ENCODE measurements around the gene ZC3H12D. TPM values are rescaled to one million over a fixed set of nuclear protein-coding genes. Genes with fewer than 3 reads are reported as not detected.
"Not testable (repeated sequence)": the region's sequence is repeated elsewhere in the genome, so short reads cannot be mapped to it uniquely, and the experiment has no call there.

The ZC3H12D gene
- total RNA-seq, 3 donors from 2014 or later (not counting 1 experiment from before 2014, with no cell fraction given): 0.49 to 7.7 (median 4.1) TPM

DNA sequence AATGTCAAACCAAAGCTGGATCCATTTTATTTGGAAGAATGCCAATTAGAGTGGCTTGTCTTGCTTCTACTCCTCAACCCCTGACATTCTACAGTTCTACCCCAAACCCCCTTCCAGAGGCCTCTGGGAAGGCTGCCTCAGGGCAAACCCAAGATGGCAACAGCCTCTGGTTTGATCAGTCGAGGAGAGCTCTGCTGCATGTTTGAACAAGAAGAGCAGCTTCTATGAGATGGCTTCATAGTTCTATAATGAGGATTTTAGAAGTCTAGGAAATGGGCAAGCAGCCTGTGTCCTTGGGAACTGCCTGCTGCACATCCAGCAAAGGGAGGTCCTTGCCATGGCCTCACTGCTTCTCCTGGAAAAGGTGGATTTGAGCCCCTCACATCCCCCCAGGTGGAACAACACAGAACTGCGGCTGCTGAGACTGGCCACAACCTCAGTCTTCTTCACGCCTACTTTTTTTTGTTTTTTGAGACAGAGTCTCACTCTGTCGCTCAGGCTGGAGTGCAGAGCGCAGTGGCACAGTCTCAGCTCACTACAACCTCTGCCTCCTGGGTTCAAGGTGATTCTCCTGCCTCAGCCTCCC is 37.9 kb downstream of the ZC3H12D start:
- TF ChIP-seq, protein P1, sequence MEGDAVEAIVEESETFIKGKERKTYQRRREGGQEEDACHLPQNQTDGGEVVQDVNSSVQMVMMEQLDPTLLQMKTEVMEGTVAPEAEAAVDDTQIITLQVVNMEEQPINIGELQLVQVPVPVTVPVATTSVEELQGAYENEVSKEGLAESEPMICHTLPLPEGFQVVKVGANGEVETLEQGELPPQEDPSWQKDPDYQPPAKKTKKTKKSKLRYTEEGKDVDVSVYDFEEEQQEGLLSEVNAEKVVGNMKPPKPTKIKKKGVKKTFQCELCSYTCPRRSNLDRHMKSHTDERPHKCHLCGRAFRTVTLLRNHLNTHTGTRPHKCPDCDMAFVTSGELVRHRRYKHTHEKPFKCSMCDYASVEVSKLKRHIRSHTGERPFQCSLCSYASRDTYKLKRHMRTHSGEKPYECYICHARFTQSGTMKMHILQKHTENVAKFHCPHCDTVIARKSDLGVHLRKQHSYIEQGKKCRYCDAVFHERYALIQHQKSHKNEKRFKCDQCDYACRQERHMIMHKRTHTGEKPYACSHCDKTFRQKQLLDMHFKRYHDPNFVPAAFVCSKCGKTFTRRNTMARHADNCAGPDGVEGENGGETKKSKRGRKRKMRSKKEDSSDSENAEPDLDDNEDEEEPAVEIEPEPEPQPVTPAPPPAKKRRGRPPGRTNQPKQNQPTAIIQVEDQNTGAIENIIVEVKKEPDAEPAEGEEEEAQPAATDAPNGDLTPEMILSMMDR (IDR thresholded peaks at IDR 0.05): no peak
- Mint-ChIP-seq H3K27ac (no peak overlapping the region), H3K27me3 (ENCODE audit: low read depth in 2 of 2) (peaks cover 6 to 12% of the 10 kb centered on the region in 2 donors), H3K4me3 (no peak overlapping the region), H3K36me3 (no peaks in the 10 kb centered on the region), H3K9me3 (no peaks in the 10 kb centered on the region), H3K4me1 (no peaks in the 10 kb centered on the region)
- Histone ChIP-seq H3K27me3 (ENCODE audit: control insufficient read depth, insufficient read depth, low read length) (no peaks in the 10 kb centered on the region), H3K36me3 (ENCODE audit: control insufficient read depth, insufficient read depth, low read length) (no peaks in the 10 kb centered on the region), H3K4me1 (ENCODE audit: control insufficient read depth, insufficient read depth, low read length) (peaks cover 5% of the 10 kb centered on the region), H3K4me3 (ENCODE audit: low read length) (no peak overlapping the region), H3K27ac (ENCODE audit: low read length) (no peak overlapping the region), H3K9me3 (ENCODE audit: control insufficient read depth, insufficient read depth, low read length) (no peaks in the 10 kb centered on the region)
- DNase-seq: no peak
- no peak for ATAC-seq
- WGBS (ENCODE audit: insufficient coverage): 81% methylated on average over 5 of the region's 5 CpGs
- intact Hi-C loops (cut with micrococcal nuclease): no loop called here

DNA sequence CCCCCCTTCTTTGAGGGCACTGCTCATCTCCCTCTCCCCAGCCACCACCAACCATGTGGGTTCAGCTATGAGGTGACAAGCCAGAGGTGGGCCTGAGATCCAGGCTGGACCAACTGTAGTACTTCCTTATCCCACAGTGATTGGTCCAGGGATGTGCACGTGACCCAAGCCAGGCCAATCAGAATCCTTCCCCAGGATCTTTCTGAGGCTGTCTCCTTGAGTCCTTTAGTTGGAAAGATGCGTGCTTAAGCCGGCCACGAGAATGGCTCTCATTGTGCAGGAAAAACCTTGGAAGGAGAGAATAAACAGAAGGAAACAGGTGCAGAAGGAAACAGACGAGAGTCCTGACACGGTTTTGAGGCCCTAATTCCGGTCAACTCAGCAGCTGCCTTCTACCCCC is 39.2 kb downstream of the ZC3H12D start:
- DNase-seq: no peak
- Mint-ChIP-seq H3K4me1 (no peaks in the 10 kb centered on the region), H3K27ac (no peak overlapping the region), H3K27me3 (ENCODE audit: low read depth in 2 of 2) (peaks cover 6 to 9% of the 10 kb centered on the region in 2 donors), H3K9me3 (no peaks in the 10 kb centered on the region), H3K36me3 (no peaks in the 10 kb centered on the region), H3K4me3 (no peak overlapping the region)
- H3K9me3 ChIP-seq (ENCODE audit: control insufficient read depth, insufficient read depth, low read length): no peaks in the 10 kb centered on the region
- TF ChIP-seq, protein P1 (IDR thresholded peaks at IDR 0.05): no peak
- H3K4me1 ChIP-seq (ENCODE audit: control insufficient read depth, insufficient read depth, low read length): peaks cover 4% of the 10 kb centered on the region
- no peak for ATAC-seq
- H3K27me3 ChIP-seq (ENCODE audit: control insufficient read depth, insufficient read depth, low read length): no peaks in the 10 kb centered on the region
- intact Hi-C loops (cut with micrococcal nuclease): no loop called here
- H3K36me3 ChIP-seq (ENCODE audit: control insufficient read depth, insufficient read depth, low read length): no peaks in the 10 kb centered on the region
- 92% methylated on average over 7 of the region's 7 CpGs for WGBS (ENCODE audit: insufficient coverage)
- H3K27ac ChIP-seq (ENCODE audit: low read length): no peak overlapping the region
- H3K4me3 ChIP-seq (ENCODE audit: low read length): no peak overlapping the region

DNA sequence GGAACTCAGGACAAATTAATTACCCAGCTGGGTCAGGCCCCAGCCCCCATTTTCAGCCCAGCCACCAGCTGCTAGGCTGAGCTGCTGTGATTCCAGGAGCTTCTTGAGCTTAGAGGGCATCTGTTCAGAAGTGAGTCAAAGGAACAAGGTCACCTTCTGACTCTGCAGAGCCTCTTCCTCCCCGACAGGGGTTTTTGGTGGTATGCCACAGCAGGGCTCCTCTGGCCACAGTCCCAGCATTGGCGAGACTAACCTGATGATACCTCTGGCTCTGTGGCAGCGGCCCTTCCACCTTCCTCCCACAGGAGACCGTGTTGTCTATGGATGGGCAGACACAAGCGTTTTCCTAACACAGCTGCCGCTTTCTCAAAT is 39.7 kb downstream of the ZC3H12D start:
- Mint-ChIP-seq H3K4me1 (no peaks in the 10 kb centered on the region), H3K36me3 (no peaks in the 10 kb centered on the region), H3K4me3 (no peak overlapping the region), H3K9me3 (no peaks in the 10 kb centered on the region), H3K27me3 (ENCODE audit: low read depth in 2 of 2) (peaks cover 6 to 7% of the 10 kb centered on the region in 2 donors), H3K27ac (no peak overlapping the region)
- no peaks in the 10 kb centered on the region for H3K27me3 ChIP-seq (ENCODE audit: control insufficient read depth, insufficient read depth, low read length)
- H3K36me3 ChIP-seq (ENCODE audit: control insufficient read depth, insufficient read depth, low read length): no peaks in the 10 kb centered on the region
- no peak overlapping the region for H3K4me3 ChIP-seq (ENCODE audit: low read length)
- intact Hi-C loops (cut with micrococcal nuclease): no loop called here
- no peaks in the 10 kb centered on the region for H3K9me3 ChIP-seq (ENCODE audit: control insufficient read depth, insufficient read depth, low read length)
- TF ChIP-seq, protein P1 (IDR thresholded peaks at IDR 0.05): no peak
- ATAC-seq: no peak
- no peak for DNase-seq
- WGBS (ENCODE audit: insufficient coverage): 61% methylated on average over 6 of the region's 6 CpGs
- no peak overlapping the region for H3K27ac ChIP-seq (ENCODE audit: low read length)
- no peaks in the 10 kb centered on the region for H3K4me1 ChIP-seq (ENCODE audit: control insufficient read depth, insufficient read depth, low read length)

DNA sequence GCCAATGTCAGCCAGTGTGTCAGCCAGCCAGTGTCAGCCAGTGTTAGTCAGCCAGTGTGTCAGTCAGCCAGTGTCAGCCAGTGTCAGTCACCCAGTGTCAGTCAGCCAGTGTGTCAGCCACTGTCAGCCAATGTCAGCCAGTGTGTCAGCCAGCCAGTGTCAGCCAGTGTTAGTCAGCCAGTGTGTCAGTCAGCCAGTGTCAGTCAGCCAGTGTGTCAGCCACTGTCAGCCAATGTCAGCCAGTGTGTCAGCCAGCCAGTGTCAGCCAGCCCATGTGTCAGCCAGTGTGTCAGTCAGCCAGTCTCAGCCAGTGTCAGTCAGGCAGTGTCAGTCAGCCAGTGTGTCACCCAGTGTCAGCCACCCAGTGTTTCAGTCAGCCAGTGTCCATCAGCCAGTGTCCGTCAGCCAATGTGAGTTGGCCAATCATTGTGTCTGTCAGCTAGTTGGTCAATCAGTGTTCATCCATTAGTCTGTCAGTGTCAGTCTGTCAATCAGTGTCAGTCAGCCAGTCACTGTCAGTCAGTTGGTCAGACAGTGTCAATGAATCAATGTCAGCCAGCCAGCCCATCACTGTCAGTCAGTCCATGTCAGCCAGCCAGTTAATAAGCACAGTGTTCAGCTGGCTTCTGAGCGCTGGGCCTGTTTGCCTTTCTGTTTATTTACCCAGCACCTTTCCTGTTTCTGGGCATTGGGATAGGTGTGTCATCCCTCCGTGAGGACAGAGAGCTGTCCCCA is 40.3 kb downstream of the ZC3H12D start:
- intact Hi-C loops (cut with micrococcal nuclease); H3K9me3 Mint-ChIP-seq; H3K27me3 ChIP-seq (ENCODE audit: control insufficient read depth, insufficient read depth, low read length); H3K36me3 ChIP-seq (ENCODE audit: control insufficient read depth, insufficient read depth, low read length); H3K9me3 ChIP-seq (ENCODE audit: control insufficient read depth, insufficient read depth, low read length); H3K27ac Mint-ChIP-seq; H3K27me3 Mint-ChIP-seq (ENCODE audit: low read depth in 2 of 2); H3K4me3 Mint-ChIP-seq; H3K4me1 Mint-ChIP-seq; H3K4me1 ChIP-seq (ENCODE audit: control insufficient read depth, insufficient read depth, low read length); H3K4me3 ChIP-seq (ENCODE audit: low read length); H3K36me3 Mint-ChIP-seq; H3K27ac ChIP-seq (ENCODE audit: low read length); DNase-seq: not testable (repeated sequence)
- WGBS (ENCODE audit: insufficient coverage): 79% methylated on average over 3 of the region's 3 CpGs
- peak in 1 of 3 donors; percentile 12 for ATAC-seq
